PFSK-1 (cell line): Measurements from ENCODE around the gene PDE8B.

Experiments used
- POLR2AphosphoS5 ChIP-seq: IDR thresholded peaks from 2 replicates; pipeline ENCODE4 v1.6.1; 2012; ENCODE audit warnings: low read depth, mild to moderate bottlenecking, control low read depth, low read length, moderate library complexity
- REST ChIP-seq, 2 experiments: IDR thresholded peaks; 2 replicates each; pipeline versions ENCODE4 v1.6.1 to v1.8.0; 2011 to 2012; ENCODE audit warnings: low read depth in 2 of 2, low read length in 2 of 2, control low read depth in 1 of 2, inconsistent platforms in 1 of 2, mild to moderate bottlenecking in 1 of 2, moderate library complexity in 1 of 2; ENCODE audit not compliant: insufficient read depth in 1 of 2
- SIN3A ChIP-seq: IDR thresholded peaks from 2 replicates; pipeline ENCODE4 v1.6.1; 2012; ENCODE audit warnings: mild to moderate bottlenecking, low read length, moderate library complexity, borderline replicate concordance; ENCODE audit not compliant: insufficient read depth
- TAF1 ChIP-seq: IDR thresholded peaks from 2 replicates; pipeline ENCODE4 v1.6.1; 2012; ENCODE audit warnings: low read length, control low read depth, borderline replicate concordance; ENCODE audit not compliant: insufficient read depth

DNA sequence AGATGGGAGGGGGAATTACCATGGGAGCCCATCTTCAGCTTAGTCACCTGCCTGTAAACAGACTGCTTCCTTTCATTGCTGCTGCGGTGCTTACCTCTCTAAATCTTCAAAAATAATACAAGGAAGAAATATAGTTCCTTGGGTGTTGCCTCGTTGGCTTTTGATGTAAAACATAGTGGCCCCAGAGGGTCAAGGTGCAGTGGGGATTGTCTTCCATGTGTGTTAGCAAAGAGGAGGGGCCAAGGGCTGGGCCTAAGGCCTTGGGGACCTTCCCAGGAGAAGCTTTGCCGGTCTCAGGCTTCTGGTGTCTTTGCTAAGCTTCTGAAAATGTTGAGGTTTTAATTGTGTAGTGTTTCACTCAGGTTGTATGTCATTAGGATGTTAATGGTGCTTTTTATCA is 90.0 kb downstream of the PDE8B start:
- TF ChIP-seq SIN3A (no peak), REST (IDR thresholded peaks at IDR 0.05; ENCODE audit: insufficient read depth in 1 of 2, low read depth in 2 of 2, low read length in 2 of 2) (no peak), POLR2AphosphoS5 (no peak), TAF1 (no peak)
